Measurements from ENCODE around the gene TOX2.

- TF ChIP-seq CTCF (IDR thresholded peaks at IDR 0.05; ENCODE audit: insufficient read depth, low read depth, low read length) (no peak), EZH2 (IDR thresholded peaks at IDR 0.05; ENCODE audit: insufficient read depth, low read length) (no peak)
Observed at GRCh38 chr20:43936805-43937204, 22.2 kb downstream of the TOX2 start.
